GM18517 (cell line): ENCODE results near the gene EYA2.
"Not testable (repeated sequence)": the region's sequence is repeated elsewhere in the genome, so short reads cannot be mapped to it uniquely, and the experiment has no call there.

ENCODE experiments used
- ATAC-seq: cut with Tn5 transposase; IDR thresholded peaks from one replicate; pipeline ENCODE4 v1.9.1; 2021; ENCODE audit warnings: mild to moderate bottlenecking, moderate library complexity; ENCODE audit not compliant: unreplicated experiment

The EYA2 gene

GRCh38 chr20:47160992-47161391 is 266.3 kb downstream of the EYA2 start:
- no peak for ATAC-seq

GRCh38 chr20:47161411-47161810 is 266.8 kb downstream of the EYA2 start:
- ATAC-seq, result no peak

GRCh38 chr20:47164140-47164539 is 269.5 kb downstream of the EYA2 start:
- no peak for ATAC-seq

- no peak for ATAC-seq
Observed at GRCh38 chr20:47165376-47165865, 270.8 kb downstream of the EYA2 start.

GRCh38 chr20:47167846-47168245 is 273.2 kb downstream of the EYA2 start:
- ATAC-seq, result no peak

- ATAC-seq, result no peak
Observed at GRCh38 chr20:47172579-47172978, 277.9 kb downstream of the EYA2 start.

- ATAC-seq, result no peak
Observed at GRCh38 chr20:47173596-47174216, 279.1 kb downstream of the EYA2 start.

- ATAC-seq, result no peak
Observed at GRCh38 chr20:47174456-47175243, 280.0 kb downstream of the EYA2 start.

GRCh38 chr20:47175493-47175892 is 280.9 kb downstream of the EYA2 start:
- ATAC-seq, result no peak

GRCh38 chr20:47176217-47176616 is 281.6 kb downstream of the EYA2 start:
- not testable (repeated sequence) for ATAC-seq

GRCh38 chr20:47178277-47178676 is 283.6 kb downstream of the EYA2 start:
- no peak for ATAC-seq

GRCh38 chr20:47178851-47179250 is 284.2 kb downstream of the EYA2 start:
- ATAC-seq, result no peak

GRCh38 chr20:47179267-47179666 is 284.6 kb downstream of the EYA2 start:
- no peak for ATAC-seq

- no peak for ATAC-seq
Observed at GRCh38 chr20:47181056-47181862, 286.6 kb downstream of the EYA2 start.

- ATAC-seq, result no peak
Observed at GRCh38 chr20:47183367-47183766, 288.7 kb downstream of the EYA2 start.

GRCh38 chr20:47187450-47188195 is 293.0 kb downstream of the EYA2 start:
- ATAC-seq, result no peak

- ATAC-seq, result no peak
Observed at GRCh38 chr20:47188540-47188939, 293.9 kb downstream of the EYA2 start.

- no peak for ATAC-seq
Observed at GRCh38 chr20:47189060-47189459, 294.4 kb downstream of the EYA2 start.

GRCh38 chr20:47191074-47191673 is 296.5 kb downstream of the EYA2 start:
- ATAC-seq, result no peak

GRCh38 chr20:47191956-47192355 is 297.3 kb downstream of the EYA2 start:
- ATAC-seq, result no peak
